Daoy (cell line): Measurements from ENCODE around the gene PKP2. TPM values are rescaled to one million over a fixed set of nuclear protein-coding genes. Genes with fewer than 3 reads are reported as not detected.
"Not testable (repeated sequence)": the region's sequence is repeated elsewhere in the genome, so short reads cannot be mapped to it uniquely, and the experiment has no call there.

Source experiments
- DNase-seq: peaks from one replicate; pipeline ENCODE4 v3.0.0-alpha.2; 2015; ENCODE audit warnings: low read depth
- total RNA-seq: library from RNA; depleted of rRNA; stranded (reverse); fragments of >200 nt; shearing (Covaris generic); gene quantifications from 2 replicates; pipeline ENCODE4 v1.2.3, GENCODE V29; 2014

Gene PKP2
- total RNA-seq, 1 experiment from 2014 or later: 4.2 TPM

DNA sequence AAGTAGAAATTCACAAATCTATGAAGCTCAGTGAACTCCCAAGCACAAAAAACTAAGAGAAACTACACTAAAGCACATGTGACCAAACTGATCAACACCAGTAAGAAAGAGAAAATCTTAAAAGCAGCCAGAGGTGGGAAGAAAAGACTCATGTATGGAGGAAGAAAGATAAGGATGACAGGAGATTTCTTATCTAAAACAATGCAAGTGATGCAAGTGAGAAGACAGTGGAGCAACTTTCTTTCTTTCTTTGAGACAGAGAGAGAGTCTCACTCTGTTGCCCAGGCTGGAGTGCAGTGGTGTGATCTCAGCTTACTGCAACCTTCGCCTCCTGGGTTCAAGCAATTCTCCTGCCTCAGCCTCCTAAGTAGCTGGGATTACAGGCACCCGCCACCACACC lies 34.9 kb downstream of the PKP2 start:
- DNase-seq: not testable (repeated sequence)

DNA sequence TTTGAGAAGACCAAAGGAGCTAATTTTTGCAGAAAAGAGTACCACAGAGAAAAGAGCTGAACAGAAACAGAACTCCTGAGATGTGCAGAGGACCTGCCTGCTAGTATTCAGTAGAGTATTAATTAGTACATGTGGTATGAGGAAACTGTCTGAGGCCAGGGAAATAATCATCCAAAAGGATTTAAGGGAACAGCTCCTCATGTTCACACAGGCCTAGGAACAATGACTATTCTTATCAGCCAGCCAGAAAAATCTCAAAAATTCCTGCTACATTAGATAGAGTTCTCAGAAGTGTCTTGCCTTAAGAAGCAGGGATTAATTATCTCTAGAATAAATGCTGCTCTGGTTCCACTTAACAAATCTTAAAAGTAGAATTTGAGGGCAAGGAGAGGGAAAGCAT lies 36.4 kb downstream of the PKP2 start:
- DNase-seq: no peak

DNA sequence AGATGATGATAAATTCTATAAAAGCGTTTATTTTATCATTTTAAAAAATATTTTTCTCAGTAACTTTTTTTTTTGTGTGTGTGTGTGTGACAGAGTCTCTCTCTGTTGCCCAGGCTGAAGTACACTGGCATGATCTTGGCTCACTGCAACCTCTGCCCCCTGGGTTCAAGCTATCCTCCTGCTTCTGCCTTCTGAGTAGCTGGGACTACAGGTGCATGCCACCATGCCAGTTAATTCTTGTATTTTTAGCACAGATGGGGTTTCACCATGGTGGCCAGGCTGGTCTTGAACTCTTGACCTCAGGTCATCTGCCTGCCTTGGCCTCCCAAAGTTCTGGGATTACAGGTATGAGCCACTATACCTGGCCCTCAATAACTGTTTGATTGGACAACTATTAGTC lies 37.2 kb downstream of the PKP2 start:
- DNase-seq: no peak

DNA sequence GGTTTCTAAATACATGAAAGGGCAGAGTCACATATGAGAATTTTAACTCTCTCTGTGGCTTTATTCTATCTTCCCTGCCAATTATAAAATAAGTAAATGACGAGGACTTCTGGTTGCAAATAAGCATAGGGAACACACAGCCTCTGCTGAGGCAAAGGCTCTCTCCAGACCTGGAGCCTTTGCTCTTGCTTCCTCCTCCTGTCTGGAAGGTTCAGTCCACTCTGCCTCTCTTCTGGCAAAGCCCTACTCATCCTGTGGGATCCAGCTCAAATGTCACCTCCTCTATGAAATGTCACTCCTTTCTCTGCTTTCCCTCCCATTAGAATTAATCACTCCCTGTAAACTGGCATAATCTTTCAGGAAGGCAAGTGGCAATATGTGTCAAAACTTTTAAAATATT lies 41.9 kb downstream of the PKP2 start:
- no peak for DNase-seq

DNA sequence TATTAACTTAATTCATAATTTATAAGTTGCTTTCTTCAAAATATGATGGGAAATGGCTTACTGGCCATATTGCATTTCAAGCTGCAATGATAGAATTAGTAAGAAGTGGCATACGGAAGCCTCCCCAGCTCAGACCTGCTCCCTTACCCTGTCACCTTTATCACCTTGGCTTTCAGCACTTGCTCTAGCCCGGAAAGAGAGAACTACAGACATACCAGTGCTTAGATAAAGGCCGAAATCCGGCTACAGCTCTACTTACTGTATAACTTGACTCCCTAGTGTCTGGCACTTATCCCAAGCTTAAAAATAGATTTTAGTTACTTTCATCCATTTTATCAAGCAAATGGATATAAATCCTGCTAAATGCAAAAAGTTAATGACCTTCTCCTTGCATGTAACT lies 42.5 kb downstream of the PKP2 start:
- DNase-seq: no peak

DNA sequence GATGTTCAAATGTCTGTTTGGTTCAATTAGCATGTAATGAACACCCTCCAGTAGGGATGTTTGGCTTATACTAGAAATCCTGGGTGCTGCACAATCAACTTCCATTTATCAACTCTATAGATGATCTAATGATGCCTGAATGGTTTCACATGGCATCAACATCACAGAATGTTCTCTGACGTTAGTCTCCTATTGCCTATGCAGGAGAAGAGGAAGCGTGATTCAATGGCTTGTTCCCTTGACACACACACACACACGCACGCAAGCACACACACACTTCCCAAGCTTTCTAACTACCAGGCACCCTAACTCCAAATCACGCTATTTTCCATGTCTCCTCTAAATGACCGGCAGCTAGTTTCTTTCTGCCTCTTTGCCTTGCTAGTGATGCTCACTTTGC lies 49.3 kb downstream of the PKP2 start:
- peak; percentile 12 for DNase-seq

DNA sequence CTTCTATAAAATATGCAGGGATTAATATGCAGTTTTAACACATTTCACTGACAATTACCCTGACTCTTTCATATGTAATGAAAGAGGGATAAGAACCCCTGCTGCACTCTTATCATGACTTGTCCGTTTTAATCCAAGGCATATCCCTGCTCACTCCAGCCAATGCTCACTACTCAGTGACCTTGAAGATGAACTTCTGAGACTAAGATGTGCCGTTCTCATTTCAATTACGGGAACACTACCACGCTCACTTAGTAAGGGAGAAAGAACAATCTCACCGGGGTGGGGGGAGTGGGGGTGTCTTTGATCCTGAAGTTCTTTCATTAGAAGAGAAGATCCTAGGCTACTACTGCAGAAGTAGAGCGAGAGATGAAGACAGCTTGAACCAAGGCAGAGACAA lies 50.5 kb downstream of the PKP2 start:
- no peak for DNase-seq

DNA sequence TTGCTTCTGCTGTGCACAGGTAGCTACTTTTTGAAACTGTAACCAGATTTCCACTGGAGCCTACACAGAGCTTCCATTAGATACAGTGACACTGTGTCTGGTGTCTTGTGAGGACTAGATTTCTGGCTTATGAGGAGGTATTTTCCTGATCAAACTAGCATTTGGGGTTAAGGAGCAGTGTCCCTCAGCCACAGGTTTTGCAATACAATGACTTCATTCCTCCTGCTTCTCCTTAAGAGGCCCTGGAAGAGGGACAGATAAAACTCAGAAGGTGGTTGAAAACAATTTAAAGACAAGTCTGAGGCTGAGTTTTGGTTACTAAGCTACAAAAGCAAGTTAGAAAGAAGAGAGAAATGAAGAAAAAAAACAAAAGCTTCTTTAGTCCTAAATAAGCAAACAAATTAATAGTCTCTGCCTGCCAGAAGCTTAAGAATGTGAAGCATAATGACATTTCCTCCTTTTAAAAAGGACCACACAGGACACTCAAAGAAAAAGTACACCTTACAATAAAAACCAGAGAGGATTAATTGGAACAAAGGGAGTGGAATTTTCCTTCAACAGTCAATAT lies 53.0 kb downstream of the PKP2 start:
- no peak for DNase-seq

DNA sequence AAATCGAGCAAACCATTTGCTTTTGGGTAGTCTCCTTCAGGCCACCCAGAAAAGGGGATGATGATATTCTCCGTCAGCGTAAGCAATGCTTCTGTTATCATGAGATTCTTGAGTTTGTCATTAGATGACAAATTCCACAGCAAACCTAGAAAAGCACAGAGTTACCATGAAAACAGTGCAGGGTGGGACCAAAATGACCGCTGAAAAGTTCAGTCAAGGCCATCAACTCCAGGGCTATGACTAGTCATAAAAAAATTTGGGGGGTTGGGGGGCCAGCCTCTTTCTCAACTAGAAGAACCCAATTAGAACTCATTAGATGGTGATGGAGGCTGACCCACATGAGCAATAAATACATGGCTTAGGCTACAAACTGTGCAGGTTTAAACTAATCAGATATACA lies 55.5 kb downstream of the PKP2 start:
- no peak for DNase-seq

DNA sequence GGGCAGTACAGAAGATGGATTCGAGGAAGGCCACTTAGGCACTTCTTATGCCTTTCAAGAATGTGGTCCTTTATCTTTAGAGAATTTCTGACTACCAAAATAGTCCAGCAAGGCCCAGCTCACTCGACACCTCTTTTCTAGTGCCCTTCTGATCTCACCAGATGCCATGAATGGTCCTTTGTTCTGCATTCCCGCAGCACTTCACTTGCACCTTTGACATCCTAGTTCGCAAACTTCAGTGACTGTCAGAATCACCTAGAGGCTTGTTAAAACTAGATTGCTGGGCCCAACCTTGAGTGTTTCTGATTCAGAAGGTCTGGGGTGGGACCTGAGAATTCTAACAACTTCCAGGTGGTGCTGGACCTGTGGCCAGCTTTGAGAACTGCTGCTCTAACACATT lies 56.7 kb downstream of the PKP2 start:
- DNase-seq: no peak

DNA sequence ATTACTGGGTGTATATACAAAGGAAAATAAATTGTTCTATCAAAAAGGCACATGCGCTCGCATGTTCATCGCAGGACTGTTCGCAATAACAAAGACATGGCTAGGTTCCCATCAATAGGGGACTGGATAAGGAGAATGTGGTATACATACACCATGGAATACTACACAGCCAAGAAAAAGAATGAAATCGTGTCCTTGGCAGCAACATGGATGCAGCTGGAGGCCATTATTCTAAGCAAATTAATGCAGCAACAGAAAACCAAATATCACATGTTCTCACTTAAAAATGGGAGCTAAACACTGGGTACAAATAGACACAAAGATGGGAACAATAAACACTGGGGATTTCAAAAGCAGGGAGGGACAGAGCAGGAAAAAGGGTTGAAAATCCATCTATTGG lies 58.6 kb downstream of the PKP2 start:
- no peak for DNase-seq

DNA sequence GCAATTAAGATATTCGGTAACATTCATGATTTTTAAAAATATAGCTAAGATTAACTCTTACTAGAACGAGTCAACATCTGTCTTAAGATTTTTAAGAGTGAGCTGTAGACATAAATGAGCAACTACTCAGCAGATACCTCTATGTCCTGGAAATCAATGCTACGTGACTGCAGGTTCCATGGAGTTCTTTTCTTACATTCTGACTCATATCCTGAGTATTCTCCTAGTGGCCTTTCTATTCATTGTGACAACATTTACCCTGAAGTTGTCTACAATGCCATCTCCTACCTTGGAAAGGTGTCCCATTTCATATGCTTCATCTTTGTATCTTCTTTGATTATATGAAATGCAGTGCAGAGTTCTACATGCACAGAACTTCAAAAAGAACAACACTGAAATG lies 59.9 kb downstream of the PKP2 start:
- DNase-seq: no peak

DNA sequence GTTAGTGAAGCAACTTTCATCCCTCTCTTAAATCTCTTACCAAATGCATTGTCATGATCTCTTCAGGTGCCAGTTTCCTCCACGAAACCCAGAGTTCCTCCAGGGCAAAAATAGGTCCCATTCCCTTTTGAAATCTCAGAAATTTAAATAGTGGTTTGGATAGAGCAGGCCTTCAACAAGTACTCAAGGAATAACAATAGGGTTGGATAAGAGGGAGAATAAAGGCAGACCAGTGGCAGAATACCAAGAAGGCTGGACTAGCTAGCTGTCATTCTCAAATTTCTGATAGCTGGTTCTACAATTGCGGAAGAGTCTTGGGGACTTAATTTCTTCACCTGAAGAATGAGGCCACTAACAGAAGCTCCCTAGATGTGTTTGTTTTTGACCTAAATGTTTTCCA lies 62.5 kb downstream of the PKP2 start:
- DNase-seq: no peak

DNA sequence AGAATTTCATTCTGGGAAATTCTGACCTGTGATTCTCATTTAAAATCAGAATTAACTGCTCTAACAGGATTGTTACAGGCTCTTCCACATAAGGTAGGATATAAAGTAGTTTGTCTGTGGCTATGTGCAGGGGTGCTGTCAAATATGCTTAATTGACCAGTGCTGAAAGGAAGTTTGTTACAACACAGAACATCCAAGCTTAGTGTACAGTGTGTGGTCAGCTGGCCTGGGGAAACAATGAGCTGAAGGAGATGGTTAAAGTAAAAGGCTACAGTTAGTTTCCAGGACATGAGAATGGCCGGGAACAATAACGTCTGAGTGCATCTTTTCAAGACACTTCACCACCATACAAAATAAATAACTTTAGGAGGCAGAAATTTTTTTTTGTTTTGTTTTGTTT lies 68.0 kb downstream of the PKP2 start:
- no peak for DNase-seq

DNA sequence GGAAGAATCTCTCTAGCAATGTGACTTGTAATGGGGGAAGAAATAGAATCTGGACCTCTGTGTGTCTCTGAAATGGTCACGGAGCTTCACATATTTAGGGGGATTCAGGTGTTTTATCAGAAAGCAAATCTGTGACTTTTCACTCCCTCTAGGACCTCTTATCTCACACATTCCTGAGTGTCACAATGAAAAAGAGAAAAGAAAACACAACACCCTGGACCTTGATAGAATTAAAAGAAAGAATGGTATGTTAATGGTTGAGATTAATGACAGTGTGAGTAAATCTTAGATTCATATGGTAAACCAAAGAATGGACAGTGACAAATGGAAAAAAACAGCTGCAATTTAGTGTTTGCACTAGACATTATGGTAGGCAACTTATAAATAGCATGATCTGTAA lies 68.5 kb downstream of the PKP2 start:
- no peak for DNase-seq

DNA sequence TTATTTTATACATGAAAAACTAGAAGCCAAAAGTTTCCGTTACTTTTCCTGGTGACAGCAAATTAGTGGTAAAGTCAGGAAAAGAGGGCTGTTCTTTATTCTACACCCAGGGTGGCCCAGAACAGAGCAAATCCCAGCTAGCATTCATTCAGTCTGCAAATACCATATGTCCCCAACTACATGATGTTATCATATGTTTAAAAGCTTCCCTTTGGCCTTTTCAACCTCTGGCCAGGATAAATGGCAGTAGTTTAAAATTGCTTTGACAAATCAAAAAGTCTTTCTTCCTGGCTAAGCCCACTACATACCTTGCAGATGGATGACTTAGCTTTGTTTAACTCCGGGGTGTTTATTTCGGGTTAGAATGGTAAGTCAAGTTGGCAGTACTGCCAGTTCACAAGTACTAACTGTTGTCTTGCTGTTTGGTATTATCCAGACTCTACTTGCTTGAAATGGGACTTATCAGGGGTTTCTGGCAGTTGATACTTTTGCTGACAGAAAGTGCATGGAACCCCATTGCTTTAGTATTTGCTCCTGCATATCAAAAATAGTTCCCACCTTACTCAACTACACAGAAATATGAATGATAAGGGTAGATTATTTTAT lies 69.7 kb downstream of the PKP2 start:
- no peak for DNase-seq

DNA sequence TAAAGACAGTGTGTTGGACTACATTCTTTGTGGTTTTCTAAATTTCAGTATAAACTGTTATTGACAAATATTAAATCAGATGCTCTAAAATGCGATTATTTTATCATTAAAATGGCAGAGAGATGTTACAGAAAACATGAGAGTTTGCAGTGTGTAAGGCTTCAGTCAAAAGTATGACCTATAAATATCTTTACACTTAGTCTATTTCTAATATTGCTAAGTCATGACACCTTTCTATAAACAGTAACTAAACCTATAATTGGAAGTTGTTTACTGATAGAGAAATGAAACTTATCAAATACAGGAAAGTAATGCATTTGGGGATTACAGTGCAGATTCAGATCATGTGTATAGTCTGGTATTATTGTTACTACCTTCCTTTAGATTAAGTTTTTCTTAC lies 72.0 kb downstream of the PKP2 start:
- DNase-seq: no peak

DNA sequence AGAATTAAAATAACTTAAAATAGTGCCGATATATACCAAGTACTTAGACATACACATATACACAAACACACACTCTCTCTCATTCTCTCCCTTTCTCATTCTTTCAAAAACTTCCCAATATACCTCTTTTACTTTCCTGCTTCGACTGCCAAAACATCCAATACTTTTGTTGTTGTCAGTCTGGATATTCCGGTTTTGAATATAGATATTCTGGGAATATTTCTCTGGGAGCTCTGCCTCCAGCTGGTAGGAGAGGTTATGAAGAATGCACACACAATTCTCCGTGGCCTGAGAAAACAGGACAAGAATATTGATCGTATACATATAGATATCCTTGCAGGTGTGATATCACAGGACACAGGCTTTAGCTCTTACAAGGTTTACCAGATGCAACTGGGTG lies 74.2 kb downstream of the PKP2 start:
- no peak for DNase-seq

DNA sequence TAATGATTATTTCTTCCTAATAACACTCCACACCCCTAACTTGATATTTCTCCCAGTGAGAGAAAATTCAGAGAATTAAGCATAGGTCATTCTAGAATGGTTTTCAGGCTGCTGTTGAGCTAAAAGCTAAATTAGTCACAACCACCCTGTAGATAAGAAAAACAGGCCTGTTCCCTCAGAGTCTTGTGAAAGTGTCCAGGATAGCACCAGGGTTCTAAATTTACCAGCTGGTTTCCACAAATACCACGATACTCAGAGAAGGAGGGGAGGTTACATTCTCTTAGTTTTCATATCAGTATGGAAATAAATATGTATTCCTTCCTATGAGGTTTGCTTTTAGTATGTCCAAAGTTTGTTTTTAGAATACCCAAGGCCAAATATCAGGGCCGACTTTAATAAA lies 74.9 kb downstream of the PKP2 start:
- DNase-seq: no peak

DNA sequence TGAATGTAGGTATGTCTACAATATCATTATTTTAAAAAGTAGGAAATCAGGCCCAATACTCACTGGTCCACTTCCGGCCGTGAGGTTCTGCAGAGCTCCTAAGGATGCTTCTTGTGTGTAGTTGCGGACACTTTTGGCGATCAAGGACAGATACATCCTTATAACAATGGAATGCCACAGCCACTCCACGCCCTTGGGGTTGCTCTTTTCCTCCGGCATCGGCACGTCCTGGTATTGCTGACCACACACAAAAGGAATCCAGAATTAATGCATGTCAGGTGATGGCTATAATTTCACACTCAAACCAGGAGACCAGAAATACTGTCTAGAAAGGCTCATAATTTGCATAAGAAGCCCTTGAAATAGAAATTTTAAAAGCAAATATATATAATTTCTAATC lies 75.3 kb downstream of the PKP2 start:
- peak; percentile 28 for DNase-seq

DNA sequence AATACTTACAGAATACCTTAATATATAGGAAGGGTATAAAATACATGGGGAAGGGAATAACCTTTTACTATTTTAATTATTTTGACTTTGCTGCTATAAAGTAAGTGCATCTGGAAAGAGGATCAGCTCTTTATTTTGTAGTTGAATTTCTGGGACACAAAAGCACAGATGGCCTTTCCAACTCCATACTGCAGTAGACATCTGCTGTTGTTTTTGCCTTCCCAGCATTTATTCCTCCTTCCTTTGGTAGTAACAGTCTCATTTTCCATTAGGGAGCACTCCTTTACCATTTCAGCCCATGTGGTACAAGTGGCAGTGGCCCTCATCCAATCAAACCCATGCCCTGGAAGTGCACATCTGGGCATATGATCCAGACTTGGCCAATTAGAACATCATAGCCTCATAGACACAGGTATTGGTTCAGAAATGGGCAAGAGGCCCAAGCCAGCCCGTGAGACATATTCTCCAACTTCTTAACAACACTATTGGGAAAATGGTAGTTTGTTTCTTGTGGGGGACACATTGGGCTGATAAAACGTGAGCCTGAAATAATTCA lies 76.1 kb downstream of the PKP2 start:
- no peak for DNase-seq

DNA sequence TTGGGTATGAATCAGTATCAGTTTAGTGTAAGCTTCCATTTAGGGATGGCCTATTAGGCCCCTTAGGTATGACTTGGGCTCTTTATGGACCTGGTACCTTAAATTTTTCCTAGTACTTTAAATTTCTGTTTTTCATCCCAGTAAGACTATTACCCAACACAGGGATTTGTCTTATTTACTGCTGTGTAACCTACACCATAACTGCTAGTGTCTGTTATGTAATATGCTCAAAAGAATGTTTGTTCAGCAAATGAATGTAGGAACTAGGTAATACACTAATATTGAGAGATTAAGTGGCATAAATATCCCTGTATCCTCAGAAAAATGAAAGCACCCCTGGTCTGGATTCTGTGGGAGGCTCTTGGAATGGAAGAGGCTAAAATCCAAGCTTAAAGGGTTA lies 77.2 kb downstream of the PKP2 start:
- no peak for DNase-seq

DNA sequence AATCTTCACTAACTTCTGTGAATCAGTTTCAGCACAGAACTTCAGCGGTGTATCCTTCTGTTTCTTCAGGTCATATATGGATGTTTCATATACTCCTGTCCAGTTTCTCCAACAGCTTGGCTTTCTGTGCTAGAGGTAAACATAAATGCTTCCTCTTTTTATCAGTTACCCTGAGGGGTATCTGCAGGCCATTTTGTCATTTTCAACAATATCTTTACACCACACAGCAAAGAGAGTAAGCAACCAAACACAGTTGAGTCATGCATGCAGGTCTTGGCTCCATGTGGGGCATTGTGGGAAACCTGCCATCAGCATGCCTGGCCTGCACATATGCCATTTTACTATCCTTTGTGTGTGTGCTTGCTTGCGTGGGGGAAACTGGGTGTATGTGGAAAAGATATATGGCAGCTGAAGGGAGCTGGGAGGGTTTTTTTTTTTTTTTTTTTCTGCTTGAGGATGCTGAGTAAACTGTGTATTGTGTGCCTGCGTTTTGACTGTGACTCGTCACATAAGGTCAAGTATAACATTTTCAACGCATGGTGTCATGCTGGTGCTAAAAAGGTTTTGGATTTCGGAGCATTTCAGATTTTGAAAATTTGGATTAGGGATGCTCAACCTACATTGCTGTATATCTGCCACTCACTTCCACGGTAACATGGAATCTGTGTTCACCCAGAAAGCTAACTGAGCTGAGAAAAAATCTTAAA lies 84.7 kb downstream of the PKP2 start:
- DNase-seq: no peak
